Fibroblast of lung (primary cell): ENCODE measurements around the gene CRACR2B.

Source experiments
- EZH2 ChIP-seq: IDR thresholded peaks from 2 replicates; pipeline ENCODE4 v1.5.1; 2012; ENCODE audit warnings: low read length, control low read depth, mild to moderate bottlenecking; ENCODE audit errors: missing control alignments
- TF ChIP-seq, protein P1 (sequence below), 2 donors: IDR thresholded peaks in 1 of 2; conservative IDR thresholded peaks in 1 of 2; 1 replicate in 1 of 2; 2 replicates in 1 of 2; pipeline ENCODE4 v1.5.1; 2011 to 2012; ENCODE audit warnings: low read length in 2 of 2, control low read depth in 1 of 2, inconsistent platforms in 1 of 2, low read depth in 1 of 2, mild to moderate bottlenecking in 1 of 2

DNA sequence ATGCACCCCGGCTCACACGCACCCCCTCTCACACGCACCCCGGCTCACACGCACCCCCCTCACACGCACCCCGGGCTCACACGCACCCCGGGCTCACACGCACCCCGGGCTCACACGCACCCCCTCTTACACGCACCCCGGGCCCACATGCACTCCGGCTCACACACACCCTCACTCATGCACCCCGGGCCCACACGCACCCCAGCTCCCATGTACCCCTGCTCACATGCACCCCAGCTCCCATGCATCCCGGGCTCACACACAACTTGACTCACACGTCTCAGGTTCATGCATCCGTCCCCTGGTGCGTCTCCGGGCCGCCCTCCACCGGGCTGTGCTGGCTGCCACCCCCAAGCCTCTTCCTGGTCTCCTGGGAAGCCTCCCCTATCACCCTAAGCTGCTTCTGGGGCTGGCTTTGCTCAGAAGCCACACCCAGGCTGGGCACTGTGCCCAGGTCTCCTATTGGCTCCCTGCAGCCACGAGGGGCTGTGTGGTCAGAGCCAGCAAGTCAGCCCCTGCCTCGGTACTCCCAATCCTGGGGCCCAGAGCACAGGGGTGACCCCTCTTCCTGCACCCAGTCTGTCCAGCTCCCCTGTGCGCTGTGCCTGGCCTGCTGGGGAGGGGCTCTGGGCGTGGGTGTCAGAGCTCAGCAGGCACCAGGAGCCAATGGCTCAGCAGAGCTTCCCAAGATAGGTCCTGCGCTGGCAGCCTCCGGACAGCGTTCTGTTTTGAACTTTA is 31.8 kb downstream of the CRACR2B start:
- TF ChIP-seq, protein P1, sequence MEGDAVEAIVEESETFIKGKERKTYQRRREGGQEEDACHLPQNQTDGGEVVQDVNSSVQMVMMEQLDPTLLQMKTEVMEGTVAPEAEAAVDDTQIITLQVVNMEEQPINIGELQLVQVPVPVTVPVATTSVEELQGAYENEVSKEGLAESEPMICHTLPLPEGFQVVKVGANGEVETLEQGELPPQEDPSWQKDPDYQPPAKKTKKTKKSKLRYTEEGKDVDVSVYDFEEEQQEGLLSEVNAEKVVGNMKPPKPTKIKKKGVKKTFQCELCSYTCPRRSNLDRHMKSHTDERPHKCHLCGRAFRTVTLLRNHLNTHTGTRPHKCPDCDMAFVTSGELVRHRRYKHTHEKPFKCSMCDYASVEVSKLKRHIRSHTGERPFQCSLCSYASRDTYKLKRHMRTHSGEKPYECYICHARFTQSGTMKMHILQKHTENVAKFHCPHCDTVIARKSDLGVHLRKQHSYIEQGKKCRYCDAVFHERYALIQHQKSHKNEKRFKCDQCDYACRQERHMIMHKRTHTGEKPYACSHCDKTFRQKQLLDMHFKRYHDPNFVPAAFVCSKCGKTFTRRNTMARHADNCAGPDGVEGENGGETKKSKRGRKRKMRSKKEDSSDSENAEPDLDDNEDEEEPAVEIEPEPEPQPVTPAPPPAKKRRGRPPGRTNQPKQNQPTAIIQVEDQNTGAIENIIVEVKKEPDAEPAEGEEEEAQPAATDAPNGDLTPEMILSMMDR (conservative IDR thresholded peaks at IDR 0.05 in 1 of 2, IDR thresholded peaks at IDR 0.05 in 1 of 2; ENCODE audit: low read depth in 1 of 2, low read length in 2 of 2), result no peak
- TF ChIP-seq EZH2, result no peak
